ENCODE data around the gene COL20A1.

GRCh38 chr20:63292904-63293303 is at the start of gene COL20A1:
- TF ChIP-seq CTCF (IDR thresholded peaks at IDR 0.05) (no peak), POLR2AphosphoS5 (IDR thresholded peaks at IDR 0.05) (no peak), POLR2A (IDR thresholded peaks at IDR 0.05) (no peak)
